Caki2 (cell line): Measurements from ENCODE around the gene EPB41L3. TPM values are rescaled to one million over a fixed set of nuclear protein-coding genes. Genes with fewer than 3 reads are reported as not detected.

Source experiments
- DNase-seq: peaks from one replicate; pipeline ENCODE4 v3.0.0-alpha.2; 2015; ENCODE audit warnings: low read depth
- in situ Hi-C: cut with HindIII; loops from 2 replicates; pipeline ENCODE4 v1.10.0; 2016; ENCODE audit warnings: low sequenced_read_pairs, low pct_unique_long_range_greater_than_20kb, mixed read lengths
- total RNA-seq: library from RNA; depleted of rRNA; stranded (reverse); fragments of >200 nt; shearing (Covaris generic); gene quantifications from 2 replicates; pipeline ENCODE4 v1.2.3, GENCODE V29; 2014; ENCODE audit warnings: low replicate concordance

Gene EPB41L3
- total RNA-seq, 1 experiment from 2014 or later = not detected

DNA sequence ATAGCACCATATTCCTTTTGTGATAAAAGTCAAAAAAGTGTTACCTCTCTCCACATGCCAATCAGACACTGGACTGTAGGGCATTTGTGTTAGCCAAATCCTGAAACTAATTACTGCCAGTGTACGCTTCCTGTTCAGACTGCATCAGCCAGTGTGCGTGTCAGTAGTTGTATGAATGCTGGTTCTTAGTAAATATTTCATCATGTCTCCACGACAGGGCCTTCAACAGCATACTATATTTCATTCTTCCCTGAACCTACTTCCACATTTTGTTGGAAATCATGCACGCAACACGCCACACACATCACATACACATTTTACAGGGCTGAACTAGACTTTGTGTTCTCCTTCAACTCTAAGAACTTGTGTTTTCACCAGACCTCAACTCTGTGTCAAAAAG is 77.5 kb downstream of the EPB41L3 start:
- no peak for DNase-seq
- in situ Hi-C loops = no loop called here

DNA sequence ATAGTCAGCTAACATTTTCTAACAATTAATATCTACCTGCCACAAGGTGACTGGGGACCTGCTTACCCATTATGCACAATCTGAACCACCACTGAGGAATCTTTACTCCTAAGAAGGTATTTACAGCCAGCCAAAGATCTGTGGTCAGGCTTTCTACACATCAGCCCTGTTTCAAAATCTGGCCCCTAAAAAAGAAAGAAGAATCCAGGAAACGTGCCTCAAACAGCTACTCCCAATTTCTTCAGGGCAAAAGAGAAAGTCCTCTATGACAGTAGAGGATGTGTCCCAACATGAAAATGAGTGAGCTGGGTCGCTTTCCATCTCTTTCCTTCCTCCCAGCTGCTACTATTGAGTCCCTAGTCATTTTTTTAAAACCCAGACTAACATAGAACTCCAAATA is 79.5 kb downstream of the EPB41L3 start:
- in situ Hi-C loops = no loop called here

DNA sequence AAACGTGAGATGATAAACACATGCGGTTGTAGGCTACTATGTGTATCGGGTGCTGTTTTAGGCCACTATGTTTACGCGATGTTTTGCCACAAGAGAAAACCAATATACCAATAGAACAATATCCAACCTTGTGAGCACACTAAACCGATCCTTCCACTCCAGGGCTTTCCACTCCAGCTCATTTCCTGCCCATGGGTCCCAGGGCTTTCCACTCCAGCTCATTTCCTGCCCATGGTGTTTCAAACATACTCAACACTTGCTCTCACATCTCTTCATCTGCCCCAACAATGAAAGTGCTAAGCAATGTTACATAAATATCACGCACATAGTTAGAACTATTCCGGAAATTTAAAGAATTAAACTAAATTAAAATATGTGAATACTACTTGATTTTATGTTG is 80.0 kb downstream of the EPB41L3 start:
- in situ Hi-C loops = no loop called here

More for the DNA sequence above, 79.5 kb downstream of the EPB41L3 start:
- DNase-seq = no peak

DNA sequence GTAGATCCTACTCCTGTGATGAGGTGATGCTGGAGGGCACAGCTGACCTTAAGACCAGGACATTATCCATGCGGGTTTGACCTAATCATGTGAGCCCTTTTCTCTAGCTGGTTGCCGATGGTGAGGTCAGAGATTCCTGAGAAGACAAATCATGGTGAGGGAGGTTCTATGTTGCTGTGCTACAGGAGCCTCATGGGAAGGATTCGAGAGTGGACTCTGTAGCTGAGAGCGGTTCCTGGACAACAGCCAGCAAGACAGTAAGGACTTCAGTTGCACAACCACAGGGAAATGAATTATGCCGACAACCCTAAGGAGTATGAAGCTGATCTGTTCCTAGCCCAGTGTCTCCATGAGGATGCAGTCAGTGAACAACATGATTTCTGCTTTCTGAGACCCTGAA is 80.4 kb downstream of the EPB41L3 start:
- in situ Hi-C loops = no loop called here
- no peak for DNase-seq

More for the DNA sequence above, 80.0 kb downstream of the EPB41L3 start:
- DNase-seq = no peak

DNA sequence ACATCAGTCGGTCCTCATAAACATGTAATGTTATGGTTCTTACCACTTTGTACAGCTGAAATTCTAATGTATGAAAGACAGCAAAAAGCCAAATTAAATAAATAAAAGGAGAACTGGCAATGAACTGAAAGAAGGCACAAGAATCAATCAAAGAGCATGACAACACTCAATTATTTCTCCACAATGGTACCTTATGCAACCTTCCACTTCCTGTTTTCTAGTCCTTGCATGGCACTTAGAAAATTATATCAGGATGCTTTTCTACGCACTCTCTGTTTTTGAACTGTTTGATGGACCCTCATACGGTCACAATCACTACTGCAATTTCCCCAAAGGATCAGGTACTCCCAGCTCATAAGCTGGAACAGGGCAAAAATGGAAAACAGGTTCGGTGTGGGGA is 81.6 kb downstream of the EPB41L3 start:
- in situ Hi-C loops = no loop called here
- DNase-seq = no peak

DNA sequence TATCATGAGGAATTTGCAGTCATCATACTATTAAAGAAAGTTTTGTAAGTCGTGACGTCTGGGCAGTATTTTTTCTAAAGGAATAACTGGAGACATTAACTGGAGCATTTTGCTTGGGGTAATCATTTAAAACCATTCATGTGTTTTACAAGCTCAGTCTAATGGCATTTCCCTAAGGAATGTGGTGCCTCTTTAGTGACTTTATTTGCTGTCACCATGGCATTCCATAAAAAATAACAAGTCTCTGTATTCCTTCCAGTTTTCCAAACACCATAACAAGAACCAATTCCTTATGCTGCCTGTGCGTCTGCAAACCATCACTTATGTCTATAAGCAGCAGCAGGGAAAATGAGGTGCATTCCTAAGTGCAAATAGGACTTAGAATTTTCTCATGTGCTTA is 82.8 kb downstream of the EPB41L3 start:
- peak; percentile 5 for DNase-seq
- in situ Hi-C loops = no loop called here

DNA sequence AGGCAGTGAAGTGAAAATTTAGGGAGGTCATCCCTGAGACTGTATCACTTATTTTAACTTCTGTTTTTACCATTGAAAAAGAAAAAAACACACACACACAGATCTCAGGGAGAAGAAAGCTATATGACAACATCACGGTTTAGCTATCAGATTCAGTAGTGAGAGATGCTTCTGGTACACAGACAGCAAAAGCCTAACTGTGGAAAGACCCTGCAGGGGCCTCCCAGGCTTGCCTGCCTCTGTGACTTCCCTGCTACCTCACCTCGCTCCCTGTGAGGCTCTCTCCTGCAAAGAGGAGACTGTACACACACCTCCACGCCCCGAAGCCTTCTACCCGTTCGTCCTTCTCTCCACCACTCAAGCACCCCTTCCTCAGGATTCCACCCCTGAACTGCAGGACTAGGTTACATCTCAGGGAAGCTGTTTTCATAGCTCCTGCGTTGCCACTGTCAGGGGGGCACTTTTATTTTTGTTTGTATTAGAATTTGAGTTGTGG is 86.3 kb downstream of the EPB41L3 start:
- no peak for DNase-seq
- in situ Hi-C loops = no loop called here

DNA sequence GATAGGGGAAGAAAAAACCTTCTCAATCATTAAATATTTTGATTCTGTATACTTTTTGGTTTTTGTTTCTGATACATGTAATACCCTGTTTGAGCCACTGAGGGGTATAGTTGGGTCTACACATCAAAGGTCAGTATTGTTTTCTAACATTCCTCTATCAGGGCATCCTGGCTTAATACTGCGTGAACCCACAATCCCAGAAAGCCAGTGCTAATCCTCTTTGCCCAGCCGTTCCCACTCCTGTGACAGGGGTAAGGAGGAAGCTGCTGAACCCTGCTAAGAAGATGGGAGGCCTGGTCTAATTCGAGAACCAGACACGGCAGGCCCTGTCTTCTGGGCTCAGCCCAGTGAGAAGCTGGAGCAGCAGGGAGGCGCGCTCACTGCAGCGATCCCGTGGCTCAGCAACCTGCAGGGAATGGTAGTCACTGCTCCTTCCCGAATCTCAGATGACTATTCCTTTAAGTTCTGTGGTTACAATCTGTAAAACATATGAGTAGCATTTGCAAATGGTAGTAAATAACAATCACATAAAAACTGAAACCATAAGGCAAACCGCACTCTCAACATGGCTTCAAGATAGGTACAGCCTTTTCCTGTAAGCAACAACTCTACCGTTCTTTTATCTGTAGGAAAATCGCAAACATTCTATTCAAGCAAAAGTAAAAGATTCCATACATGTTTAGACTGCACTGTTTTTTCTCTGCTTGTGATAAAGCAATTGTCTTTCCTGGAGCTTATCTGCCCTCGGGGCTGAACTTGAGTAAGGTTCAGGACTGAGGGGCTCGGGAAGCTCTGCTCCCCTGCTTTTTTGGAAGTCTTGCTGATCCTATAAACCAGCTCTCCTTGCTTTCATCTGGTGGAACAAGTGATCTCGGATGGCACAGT is 87.0 kb downstream of the EPB41L3 start:
- DNase-seq = no peak
- in situ Hi-C loops = no loop called here

DNA sequence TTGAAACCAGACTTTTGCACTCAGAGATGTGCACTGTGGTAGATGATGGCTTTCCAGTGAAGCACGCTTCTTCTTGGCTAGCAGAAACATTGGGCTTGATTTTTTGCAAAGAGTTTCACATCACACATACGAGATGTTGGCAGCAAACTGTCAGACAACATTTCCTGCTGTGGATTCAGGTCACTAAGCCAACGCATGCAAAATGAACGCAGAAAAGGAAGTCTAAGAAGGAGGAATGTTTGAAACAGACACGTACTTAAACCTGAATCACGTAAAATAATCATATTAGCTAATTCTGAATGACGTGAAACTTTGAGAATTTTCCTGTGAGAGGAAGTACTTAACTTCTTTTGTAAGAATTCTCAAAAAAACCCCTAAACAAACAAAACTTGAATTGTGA is 88.1 kb downstream of the EPB41L3 start:
- in situ Hi-C loops = no loop called here
- no peak for DNase-seq

DNA sequence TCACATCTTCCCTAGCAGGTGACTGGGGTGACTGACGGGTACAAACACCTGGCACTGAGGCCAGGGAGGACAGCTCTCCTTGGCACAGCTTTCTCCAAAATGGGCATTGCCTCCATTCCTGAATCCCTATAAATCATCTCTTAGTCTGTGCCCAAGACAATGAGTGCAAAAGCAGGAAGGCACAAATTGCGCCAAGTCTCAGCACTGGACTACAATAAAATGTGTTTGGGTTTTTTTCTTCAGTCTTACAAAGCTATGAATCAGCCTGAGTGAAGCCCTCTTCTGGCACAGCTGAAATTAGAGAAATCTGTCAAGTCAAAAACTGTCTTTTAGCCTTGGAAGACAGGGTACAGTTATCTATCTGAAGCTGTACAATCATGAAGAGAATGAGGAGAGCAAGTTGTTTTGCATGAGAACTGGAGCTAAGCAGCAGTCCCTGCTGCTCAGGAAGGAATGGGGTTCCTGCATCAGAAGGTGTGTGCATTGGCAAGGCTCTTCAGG is 90.8 kb downstream of the EPB41L3 start:
- no peak for DNase-seq
- in situ Hi-C loops = no loop called here

DNA sequence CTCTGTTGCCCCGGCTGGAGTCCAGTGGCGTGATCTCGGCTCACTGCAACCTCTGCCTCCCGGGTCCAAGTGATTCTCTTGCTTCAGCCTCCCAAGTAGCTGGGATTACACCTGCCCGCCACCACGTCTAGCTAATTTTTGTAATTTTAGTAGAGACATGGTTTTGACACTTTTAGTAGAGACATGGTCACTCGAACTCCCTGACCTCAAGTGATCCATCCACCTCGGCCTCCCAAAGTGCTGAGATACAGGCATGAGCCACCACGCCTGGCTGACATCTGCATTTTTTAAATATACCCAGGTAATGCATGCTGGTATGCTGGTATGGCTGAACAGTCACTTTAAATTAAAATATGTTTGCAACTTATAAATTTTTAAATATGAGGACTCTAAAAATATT is 91.9 kb downstream of the EPB41L3 start:
- in situ Hi-C loops = no loop called here
- no peak for DNase-seq

DNA sequence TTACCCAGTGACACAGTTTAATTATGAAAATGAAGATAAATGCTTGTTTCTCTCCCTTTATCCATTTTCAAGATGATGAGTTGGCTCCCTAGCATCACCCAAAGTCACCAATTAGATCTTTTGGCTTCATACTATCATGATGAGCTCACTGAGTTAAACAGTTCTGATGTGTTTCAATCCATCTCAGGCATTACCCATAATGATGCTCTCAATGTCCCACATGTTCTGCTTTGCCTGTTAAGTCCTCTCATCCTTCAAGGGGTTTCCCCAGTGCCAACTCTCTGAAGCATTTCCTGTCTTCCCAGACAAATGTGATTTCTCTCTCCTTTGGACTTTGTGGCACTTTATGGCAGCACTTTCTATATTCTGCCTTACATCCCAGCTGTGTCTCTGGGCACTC is 92.6 kb downstream of the EPB41L3 start:
- in situ Hi-C loops = no loop called here
- no peak for DNase-seq

DNA sequence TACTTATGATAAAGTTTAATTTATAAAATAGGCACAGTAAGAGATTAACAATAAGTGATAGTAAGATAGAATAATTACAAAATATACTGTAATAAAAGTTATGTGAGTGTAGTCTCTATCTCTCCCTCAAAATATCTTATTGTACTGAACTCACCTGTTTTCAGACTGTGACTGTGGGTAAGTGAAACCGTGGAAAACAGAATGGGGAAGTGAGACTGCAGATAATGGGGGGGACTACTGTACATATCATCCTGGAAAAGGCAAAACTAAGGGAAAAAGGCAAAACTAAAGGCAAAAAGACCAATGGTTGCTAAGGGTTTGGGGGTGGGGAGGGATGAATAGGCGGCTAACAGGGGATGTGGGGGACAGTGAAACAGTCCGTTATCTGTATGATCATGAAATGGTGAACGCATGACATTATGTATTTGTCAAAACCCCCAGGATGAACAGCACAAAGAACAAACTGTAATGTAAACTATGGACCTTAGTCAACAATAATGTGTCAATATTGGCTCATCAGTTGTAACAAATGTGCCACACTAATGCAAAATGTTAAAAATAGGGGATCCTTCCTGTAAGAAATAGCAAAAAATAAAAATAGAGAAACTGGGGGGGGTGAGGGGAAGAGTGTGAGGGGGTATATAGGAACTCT is 93.8 kb downstream of the EPB41L3 start:
- in situ Hi-C loops = no loop called here
- no peak for DNase-seq

DNA sequence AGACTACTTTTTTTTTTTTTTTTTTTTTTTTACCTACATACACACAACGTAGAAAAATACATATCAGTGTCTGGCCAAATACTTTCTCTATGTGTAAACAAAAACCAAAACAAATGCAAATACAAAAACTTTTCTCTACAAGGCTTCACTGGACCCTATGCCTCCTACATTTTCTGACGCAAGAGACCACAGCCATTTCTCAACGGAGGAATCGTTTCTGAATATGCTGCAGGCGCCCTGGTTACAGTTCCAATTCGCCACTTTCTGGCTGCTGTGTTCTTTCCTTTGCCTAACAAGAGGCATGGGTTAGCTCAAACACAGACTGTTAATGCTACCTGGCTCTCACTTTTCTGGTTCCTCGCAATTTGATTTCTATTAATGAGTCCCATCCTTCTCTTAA is 96.4 kb downstream of the EPB41L3 start:
- DNase-seq = no peak
- in situ Hi-C loops = no loop called here

DNA sequence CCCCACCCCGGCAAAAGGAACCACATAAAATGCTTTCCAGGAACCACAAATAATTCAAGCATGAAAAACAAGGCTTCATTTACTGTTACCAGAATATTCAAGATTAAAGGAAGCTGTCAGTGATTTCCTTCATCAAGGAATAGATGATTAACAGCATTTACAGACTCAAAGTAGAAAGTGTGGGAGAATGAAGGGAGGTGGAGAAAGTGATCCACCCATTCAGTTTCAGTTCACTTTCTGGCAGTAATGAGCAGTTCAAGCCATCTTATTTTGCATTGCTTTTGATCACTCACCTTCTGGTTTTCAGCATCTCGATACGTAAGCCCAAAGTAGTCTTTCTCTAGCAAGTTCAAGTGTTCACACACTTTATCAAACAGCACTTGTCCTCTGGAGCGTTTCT is 99.0 kb downstream of the EPB41L3 start:
- DNase-seq = no peak
- in situ Hi-C loops = no loop called here

DNA sequence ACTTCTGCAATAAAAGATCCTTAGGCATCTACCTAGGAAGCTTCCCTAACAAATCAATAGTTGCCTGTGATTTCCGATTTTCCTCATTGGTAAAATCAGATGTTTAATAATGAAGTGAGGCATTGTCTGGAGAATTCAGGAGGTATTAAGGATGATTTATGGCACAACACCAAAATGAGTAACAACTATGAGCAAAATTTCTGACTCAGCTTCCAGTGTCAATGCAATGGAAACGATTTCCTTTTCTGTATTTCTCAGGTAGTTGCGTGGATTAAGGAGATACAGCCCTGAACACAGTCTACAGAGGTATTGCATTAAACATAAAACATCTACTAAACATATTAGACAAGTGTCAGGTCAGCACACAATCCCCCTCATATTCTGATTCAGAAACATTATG is 99.5 kb downstream of the EPB41L3 start:
- in situ Hi-C loops = no loop called here
- no peak for DNase-seq

DNA sequence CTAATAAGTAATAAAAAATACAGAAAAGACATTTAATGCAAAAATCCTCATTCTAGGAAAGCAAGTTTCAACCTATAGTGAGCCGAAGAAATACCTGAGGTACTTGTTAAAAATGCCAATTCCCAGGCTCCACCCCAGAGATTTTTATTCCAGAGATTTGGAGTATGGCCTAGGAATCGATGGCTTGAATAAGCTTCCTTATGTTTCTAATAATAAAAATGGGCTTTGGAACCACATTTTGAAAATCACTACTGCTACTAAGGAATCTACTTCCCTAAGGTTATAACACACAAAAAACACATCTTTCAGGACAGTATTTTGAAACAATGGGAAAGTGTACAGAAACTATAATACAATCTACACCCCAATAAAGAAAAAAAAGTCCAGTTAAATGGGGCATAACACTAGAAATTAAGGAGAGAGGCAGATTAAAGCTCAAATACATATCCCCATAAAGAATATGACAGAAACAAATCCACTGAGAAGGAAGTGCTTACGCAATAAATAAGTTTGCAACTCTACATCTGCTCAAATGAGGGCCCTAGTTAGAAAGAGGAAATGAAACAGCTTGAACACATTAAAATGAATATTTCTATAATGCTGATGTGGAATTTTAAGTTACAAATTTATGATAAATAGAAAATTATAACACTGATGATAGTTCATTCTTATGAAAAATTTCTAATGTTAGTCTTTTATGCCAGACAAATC is 103.7 kb downstream of the EPB41L3 start:
- in situ Hi-C loops = no loop called here
- DNase-seq = no peak

DNA sequence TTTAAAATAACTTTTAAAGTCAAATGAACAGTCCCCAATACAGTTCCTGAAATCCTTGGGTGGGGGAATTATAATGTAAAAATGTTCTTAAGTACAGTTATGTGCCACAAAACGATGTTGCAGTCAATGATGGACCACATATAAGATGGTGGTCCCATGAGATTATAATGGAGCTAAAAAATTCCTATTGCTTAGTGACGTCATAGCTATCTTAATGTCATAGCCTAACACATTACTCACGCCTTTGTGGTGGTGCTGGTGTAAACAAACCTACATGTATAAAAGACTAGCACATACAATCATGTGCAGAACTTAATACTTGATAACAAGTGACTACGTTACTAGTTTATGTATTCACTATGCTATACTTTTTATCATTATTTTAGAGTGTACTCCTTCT is 109.4 kb downstream of the EPB41L3 start:
- in situ Hi-C loops = no loop called here
- no peak for DNase-seq
